H1 (cell line): ENCODE results near the gene GALR2. TPM values are rescaled to one million over a fixed set of nuclear protein-coding genes. Genes with fewer than 3 reads are reported as not detected.

Experiments used
- ASH2L ChIP-seq: fragments of 200-600, 300-600 bp; sonication (generic); IDR thresholded peaks from one replicate; pipeline ENCODE4 v1.7.1; 2017; ENCODE audit warnings: low read length
- BACH1 ChIP-seq: IDR thresholded peaks from 2 replicates; pipeline ENCODE4 v1.6.1; 2012; ENCODE audit warnings: low read length, improper control_type of control experiment
- CHD2 ChIP-seq: IDR thresholded peaks from 2 replicates; pipeline ENCODE4 v1.6.1; 2012; ENCODE audit warnings: low read length, improper control_type of control experiment
- CTBP2 ChIP-seq: IDR thresholded peaks from 2 replicates; pipeline ENCODE4 v1.7.0; 2011; ENCODE audit warnings: borderline replicate concordance, mild to moderate bottlenecking, moderate library complexity, mixed read lengths, low read length; ENCODE audit not compliant: insufficient read depth, insufficient read length
- FOSL1 ChIP-seq: IDR thresholded peaks from 2 replicates; pipeline ENCODE4 v1.6.1; 2011; ENCODE audit warnings: mild to moderate bottlenecking, low read depth, low read length, moderate library complexity; ENCODE audit not compliant: insufficient read depth
- KDM5A ChIP-seq: fragments of 200-600 bp; IDR thresholded peaks from 2 replicates; pipeline ENCODE4 v1.7.1; 2012; ENCODE audit warnings: mild to moderate bottlenecking, low read length, inconsistent platforms, mixed read lengths
- RAD21 ChIP-seq, 2 experiments: IDR thresholded peaks in 1 of 2; conservative IDR thresholded peaks in 1 of 2; 2 replicates each; pipeline ENCODE4 v1.6.1; 2011; ENCODE audit warnings: low read depth in 2 of 2, low read length in 2 of 2, improper control_type of control experiment in 1 of 2, inconsistent platforms in 1 of 2, mild to moderate bottlenecking in 1 of 2, moderate library complexity in 1 of 2
- SP2 ChIP-seq: IDR thresholded peaks from 2 replicates; pipeline ENCODE4 v1.6.1; 2012; ENCODE audit warnings: mild to moderate bottlenecking, low read length, inconsistent platforms
- SP4 ChIP-seq: IDR thresholded peaks from 2 replicates; pipeline ENCODE4 v1.6.1; 2012; ENCODE audit warnings: low read length, inconsistent platforms
- TCF12 ChIP-seq: IDR thresholded peaks from 2 replicates; pipeline ENCODE4 v1.6.1; 2011; ENCODE audit warnings: low read depth, mild to moderate bottlenecking, low read length
- polyA plus RNA-seq, 7 experiments: library from polyadenylated mRNA; depleted of rRNA in 3 of 7; stranded (reverse) in 5 of 7; unstranded in 2 of 7; fragments of >200 nt in 5 of 7; fragments of 200-250 nt in 2 of 7; gene quantifications; 1 replicate in 5 of 7; 2 replicates in 1 of 7; 4 replicates in 1 of 7; pipeline versions ENCODE4 v1.2.1 to v1.2.3, GENCODE V29; 2011 to 2013; ENCODE audit warnings: missing spikeins in 2 of 7, mixed read lengths in 2 of 7
- total RNA-seq: library from RNA; stranded (reverse); fragmentation: NEBNext Ultra II Directional; extraction: Animal tissue kit (Norgen Biotek cat#: 25700); gene quantifications from 2 replicates; pipeline ENCODE4 v1.2.1, GENCODE V29; 2021

Gene GALR2
- total and polyA plus RNA-seq, 2 of the 8 experiments (the other 6 are each of a cell fraction or from before 2014, with no cell fraction given): 0.86 to 2.2 TPM

GRCh38 chr17:76085731-76086366, 11.3 kb downstream of the GALR2 start (continued):
- TF ChIP-seq SP2 (no peak), CTBP2 (no peak), CHD2 (no peak), BACH1 (no peak), TCF12 (no peak), KDM5A (no peak), FOSL1 (no peak), SP4 (no peak), ASH2L (no peak), RAD21 (IDR thresholded peaks at IDR 0.05 in 1 of 2, conservative IDR thresholded peaks at IDR 0.05 in 1 of 2; ENCODE audit: low read depth in 2 of 2, low read length in 2 of 2) (no peak)
